GM18951 (cell line): ENCODE results near the gene FAM3B.
"Not testable (repeated sequence)": the region's sequence is repeated elsewhere in the genome, so short reads cannot be mapped to it uniquely, and the experiment has no call there.

Experiments
- POLR2A ChIP-seq: IDR thresholded peaks from 4 replicates; pipeline ENCODE4 v1.6.1; 2011; ENCODE audit warnings: mild to moderate bottlenecking; ENCODE audit not compliant: insufficient read length, insufficient read depth; ENCODE audit errors: extremely low read depth
- in situ Hi-C: fragments of 300-500 bp; cut with MboI; formaldehyde crosslinking; loops from one replicate; pipeline ENCODE4 v1.12.0; 2022; ENCODE audit warnings: low sequenced_read_pairs, mixed read lengths, inconsistent platforms; ENCODE audit not compliant: unreplicated experiment

Gene FAM3B

DNA sequence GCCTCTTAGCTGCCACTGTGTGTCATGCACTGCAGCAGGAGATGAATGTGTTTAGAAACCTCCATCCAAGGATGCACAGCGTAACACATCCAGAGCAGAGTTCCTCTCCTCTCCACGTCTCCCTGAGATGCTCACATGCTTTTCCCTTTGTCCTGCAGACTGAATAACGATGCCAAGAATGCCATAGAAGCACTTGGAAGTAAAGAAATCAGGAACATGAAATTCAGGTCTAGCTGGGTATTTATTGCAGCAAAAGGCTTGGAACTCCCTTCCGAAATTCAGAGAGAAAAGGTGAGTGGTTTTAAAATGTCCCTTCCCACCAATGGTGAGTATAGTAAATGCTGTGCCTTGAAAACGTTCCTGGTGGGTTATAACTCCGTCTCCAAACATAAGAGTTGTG, 31.8 kb downstream of the FAM3B start:
- in situ Hi-C loops: no loop called here
- TF ChIP-seq POLR2A: no peak

DNA sequence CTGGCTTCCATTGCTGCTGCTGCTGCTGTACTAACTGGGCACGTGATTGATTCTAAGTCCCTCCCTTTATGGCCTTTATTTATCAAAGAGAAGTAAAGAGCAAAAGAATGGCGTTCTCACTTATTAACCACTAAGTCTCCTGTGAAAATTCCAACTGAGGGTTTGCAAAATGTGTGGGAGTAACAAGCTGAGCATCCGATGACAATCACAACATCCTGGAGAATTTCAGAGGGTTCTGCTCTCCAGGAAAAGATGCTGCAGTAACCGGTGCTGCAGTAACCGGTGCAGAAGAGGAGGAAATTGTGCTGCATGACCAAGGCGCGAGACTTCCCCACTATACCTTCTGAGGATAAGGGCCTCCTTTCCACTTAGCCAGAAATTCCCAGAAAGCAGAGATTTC, 32.5 kb downstream of the FAM3B start:
- TF ChIP-seq POLR2A: no peak
- in situ Hi-C loops: no loop called here

DNA sequence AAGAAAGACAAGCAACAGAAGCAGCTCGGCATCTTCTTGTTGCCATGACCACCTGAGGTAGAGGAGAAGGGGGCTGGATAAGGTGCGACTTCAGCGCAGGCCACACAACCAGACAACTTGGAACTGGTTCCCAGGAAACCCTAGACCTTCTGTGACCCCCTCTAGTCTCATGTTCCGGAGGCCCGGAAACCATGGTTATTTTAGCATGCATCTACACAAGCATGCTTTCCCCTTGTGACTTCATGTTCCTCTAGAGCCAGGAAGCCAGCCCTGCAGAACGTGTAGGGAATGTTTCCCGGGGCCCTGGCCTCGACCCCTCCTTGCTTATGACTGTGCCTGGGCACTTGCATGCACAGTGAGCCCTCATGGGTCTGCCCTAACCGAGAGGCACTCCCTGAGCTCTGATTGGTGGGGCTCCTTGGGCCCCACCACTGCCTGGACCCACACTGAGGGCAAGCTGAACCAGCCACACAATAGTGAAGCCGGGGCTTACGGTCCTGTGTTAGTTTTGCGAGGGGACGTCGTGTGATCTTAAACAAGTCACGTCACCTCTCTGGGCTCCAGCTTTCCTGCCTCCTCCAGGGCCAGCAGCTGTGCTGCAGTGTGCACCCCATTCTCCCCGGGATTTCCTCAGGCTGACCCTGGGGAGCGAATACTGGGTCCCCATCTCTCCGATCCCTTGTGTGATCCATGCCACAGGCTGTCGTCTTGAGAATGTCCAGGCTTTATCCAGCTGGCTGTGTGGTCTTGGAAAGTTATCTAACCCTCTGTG, 33.2 kb downstream of the FAM3B start:
- TF ChIP-seq POLR2A: no peak
- in situ Hi-C loops: no loop called here

DNA sequence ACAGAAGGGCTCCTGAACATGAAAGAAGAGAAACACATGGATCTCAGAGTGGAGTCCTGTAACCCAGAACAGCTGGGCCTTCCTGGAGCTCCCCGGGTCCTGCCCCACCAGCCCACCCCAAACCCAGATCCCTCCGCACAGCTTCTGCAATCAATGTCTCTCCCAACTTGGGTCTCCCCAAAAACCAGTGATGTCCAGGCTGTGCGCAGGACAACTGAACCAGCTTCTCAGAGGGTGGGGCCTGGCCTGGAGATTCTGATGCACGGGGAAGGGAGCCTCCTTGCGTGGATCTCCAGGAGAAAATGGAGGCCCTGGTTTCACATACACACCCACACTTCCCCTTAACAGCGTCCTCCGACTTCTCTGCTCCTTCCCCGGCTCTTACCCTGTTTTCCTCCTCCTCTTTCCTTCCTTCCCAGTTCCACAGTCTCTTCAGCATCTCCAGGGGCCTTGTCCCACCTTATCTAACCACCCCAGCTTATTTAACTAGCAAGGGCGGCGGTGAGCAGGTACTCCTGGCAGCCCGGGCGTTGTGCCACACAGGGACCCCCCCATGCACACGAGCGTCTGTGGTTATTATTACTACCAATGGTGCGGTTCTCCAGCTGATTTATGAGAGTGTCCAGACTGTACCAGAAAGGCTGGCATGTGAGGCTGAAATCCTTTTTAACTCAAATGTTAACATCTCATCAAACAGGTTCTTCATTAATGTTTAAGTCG, 34.0 kb downstream of the FAM3B start:
- in situ Hi-C loops: no loop called here
- TF ChIP-seq POLR2A: no peak

DNA sequence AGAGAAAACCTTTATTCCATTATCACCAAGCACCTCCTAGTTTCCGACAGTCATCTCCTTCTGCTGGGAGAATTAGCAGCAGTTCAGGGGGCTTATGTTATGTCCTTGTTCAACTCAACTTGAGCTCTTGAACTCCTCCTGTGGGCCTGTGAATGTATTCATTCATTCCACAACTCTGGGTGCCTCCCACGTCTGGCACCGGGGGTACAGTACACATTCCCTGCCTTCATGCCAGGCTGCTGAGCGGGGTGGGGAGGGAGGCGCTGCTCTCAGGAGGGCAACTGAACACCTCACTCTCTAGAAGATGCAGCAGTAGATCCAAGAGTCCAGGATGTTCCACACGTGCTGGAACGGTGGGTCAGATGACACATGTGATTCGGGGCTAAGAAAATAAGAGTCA, 40.9 kb downstream of the FAM3B start:
- in situ Hi-C loops: no loop called here

DNA sequence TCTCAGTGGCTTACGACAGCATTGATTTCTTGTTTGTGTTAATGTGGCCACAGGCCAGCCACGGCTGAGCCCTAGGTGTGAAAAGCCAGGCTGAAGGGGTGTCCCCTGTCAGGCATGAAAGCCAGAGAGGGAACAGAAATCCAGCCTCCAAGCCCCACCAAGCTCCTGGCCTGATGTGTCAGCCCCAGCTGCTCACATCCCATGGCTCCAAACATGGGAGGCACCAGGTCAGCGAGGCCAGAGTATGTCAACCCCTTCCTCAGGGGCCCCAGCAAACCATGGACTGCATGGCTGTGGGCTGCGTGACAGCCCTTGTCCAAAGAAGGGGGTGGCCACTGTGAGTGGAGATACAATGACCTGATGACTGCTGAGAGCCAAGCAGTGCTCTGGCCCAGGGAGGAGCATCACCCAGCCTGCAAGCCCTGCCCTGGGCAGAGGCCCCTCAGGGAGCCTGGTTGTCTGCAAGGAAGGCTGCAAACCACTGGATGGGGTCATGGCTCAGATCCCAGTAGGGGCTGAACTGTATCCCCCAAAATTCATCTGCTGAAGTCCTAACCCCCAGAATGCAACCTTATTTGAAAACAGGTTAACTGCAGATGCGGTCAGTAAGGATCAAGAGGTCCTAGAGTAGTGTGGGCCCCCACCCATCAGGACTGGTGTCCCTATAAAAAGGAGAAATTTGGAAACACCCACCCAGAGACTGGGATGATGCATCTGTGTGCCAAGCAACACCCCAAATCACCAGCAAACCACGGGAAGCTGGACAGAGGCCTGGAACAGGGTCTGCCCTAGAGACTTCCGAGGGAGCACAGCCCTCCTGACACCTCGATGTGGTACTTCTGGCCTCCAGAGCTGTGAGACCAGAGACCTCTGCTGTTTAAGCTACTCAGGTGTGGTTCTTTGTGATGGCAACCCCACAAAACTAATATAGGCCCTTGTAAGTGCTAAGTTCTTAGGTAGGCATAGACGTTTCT, 41.9 kb downstream of the FAM3B start:
- in situ Hi-C loops: no loop called here
- no peak for TF ChIP-seq POLR2A

More for the DNA sequence above, 40.9 kb downstream of the FAM3B start:
- TF ChIP-seq POLR2A: no peak

DNA sequence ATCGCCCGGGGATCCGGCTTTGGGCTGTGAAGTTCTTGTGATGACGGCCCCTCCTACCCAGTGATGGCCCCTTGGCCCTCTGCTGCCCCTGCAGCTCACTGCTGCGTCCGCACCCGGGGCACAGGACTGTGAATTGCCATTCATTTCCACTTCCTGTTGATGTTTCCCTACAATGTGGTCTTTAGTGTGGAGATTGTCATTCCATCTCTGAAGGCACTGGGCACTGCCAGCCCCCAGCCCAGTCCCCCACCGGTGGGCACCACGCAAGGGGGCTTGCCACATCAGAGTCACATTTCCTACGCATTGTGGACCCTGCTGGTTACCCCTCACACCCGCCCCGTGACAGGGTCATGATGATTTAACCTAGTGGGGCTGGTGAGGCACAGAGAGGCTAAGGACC, 42.7 kb downstream of the FAM3B start:
- TF ChIP-seq POLR2A: no peak
- in situ Hi-C loops: no loop called here

DNA sequence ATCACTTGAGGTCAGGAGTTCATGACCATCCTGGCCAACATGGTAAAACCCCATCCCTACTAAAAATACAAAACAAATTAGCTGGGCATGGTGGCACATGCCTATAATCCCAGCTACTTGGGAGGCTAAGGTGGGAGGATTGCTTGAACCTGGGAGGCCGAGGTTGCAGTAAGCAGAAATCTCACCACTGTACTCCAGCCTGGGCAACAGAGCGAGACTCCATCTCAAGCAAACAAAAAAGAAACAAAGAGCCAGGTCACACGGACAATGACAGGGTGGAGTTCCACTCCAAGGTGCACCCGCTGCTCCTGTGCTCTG, 43.1 kb downstream of the FAM3B start:
- in situ Hi-C loops: not testable (repeated sequence)

DNA sequence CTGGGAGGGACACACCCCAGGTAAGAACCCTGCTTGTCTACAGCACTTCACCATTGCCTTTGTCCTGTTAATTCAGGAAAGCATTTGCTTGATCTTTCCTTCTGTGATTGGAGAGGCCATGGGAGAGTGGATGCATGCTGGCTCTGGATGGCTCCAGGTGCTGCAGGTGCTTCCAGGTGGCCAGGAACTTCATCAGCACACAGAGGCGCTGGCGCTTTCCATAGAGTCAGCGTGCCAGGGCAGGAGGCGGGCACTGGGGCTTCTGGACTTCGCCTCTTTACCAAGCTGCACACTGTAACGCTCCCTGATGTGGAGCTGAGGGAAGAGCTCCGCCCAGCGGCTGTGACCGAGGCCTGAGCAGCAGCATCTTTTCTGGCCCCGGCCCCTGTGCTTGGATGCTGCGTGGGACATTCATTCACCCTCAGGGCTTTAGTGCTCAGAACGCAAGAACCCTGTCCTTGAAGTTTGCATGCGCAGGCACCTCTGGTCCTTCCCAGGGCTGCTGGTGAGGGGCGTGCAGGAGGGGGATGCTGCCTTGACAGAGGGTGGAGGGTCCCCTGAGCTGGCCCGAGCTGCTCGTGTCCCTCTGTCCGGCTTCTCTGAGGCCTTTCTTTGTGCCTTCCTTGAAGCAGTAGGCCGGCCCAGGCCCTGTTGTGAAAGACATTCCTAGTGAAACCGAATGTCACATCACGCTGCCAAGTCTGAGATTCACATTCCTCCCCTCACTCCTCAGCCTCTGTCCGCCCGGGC, 43.6 kb downstream of the FAM3B start:
- TF ChIP-seq POLR2A: no peak
- in situ Hi-C loops: no loop called here

DNA sequence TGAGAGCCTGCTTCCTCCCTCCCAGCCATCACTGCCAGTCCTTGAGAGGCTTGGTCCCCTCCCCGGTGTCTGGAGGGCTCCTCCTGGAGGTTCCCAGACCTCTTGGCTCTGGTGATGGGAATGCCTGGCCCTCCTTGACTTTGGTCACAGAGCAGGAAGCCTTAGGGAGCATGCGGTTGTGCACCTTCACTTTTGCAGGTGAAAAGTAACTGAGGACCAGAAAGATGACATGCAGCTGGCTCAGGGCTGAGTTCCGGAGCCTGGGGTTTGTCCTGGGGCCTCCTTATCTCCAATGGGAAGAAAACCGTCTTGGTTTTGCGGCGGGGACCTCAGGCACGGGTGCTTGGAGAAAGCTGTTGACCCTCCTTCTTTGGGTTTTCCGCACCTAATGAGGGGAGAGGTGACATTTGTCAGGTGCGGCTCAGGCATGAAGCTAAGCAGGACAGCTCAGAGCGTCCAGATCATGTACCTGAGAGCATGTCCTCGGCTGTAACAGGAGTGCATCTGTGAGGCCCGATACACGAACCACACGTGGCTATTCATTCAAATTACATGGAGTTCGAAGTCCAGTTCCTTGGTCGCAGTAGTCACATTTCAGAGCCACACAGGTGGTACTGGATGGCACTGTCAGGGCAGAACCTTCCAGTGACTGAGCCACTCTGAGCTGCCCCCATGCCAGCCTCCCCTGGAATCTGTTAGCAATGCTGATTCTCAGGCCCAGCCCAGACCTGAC, 44.6 kb downstream of the FAM3B start:
- TF ChIP-seq POLR2A: no peak

DNA sequence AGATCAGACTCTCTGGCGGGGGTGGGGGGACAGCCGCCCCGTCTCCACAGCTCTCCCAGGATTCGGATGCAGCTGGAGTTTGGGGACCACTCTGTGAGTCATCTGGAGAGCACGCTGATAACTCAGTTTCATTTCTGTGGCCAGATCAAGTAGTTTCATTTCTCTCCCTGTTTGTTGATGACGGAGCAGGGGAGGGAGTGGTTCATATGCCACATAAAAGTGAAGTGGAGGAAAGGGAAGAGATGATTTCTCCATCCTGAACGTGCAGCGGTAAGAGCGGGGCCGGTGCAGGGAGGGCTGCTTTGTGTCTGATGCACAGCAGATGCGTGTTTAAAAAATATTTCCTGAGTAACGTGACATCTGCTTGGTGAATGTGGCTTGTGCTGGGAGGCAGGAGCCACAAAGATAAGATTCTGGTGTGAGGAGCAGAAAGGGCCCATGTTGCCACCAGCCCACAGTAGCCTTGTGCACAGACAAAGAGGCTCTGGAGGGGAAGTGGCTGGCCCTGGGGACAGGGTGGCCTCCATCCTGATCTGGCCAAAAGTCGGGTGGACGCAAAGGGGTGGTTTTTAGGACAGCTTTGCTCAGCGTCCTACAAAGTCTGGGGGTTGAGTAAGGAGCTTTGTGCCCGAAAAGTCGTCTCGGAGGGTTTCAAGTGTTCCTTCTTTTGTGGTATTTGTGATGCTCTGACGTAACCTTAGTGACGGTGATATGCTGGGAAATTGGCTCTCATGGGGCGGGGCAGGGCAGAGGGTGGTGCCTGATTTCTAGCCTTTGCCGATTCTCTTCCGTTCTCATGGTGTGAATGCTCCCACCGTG, 45.4 kb downstream of the FAM3B start, which contains the start of gene MX2:
MX2 (plus strand) TSS at position 242 of the 819 bp plus-strand sequence. CDS start 14,880 bp downstream, outside the sequence.
- peak; percentile 63 for TF ChIP-seq POLR2A
- in situ Hi-C loops: no loop called here

More for the DNA sequence above, 44.6 kb downstream of the FAM3B start:
- in situ Hi-C loops: no loop called here

DNA sequence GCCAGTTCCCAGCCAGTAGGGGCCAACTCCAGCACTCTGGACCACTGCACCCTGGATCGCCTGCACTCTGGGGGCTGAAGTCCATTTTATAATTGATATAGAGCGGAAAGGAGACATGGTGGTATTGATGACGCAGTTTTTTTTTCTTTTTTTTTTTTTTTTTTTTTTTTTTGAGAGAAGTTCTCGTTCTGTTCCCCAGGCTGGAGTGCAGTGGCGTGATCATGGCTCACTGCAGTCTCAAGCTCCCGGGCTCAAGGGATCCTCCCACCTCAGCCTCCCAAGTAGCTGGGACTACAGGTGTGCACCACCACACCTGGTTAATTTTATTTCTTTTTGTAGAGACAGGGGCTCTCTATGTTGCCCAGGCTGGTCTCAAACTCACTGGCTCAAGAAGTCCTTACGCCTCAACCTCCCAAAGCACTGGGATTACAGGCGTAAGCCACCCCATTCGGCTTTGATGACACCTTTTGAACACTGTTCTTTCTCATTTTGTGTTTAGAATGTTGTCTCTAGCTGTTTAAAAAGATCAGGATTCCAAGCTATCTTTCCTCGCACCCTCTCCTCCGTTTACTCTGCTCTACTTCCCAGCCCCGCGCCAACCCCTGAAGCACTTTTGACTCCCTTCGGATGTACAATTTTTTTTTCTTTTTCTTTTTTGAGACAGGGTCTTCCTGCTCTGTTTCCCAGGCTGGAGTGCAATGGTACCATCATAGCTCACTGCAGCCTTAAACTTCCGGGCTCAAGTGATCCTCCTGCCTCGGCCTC, 46.2 kb downstream of the FAM3B start:
- in situ Hi-C loops: no loop called here
- peak; percentile 13 for TF ChIP-seq POLR2A
